ENCODE data around the gene PLCL1.

Gene PLCL1

DNA sequence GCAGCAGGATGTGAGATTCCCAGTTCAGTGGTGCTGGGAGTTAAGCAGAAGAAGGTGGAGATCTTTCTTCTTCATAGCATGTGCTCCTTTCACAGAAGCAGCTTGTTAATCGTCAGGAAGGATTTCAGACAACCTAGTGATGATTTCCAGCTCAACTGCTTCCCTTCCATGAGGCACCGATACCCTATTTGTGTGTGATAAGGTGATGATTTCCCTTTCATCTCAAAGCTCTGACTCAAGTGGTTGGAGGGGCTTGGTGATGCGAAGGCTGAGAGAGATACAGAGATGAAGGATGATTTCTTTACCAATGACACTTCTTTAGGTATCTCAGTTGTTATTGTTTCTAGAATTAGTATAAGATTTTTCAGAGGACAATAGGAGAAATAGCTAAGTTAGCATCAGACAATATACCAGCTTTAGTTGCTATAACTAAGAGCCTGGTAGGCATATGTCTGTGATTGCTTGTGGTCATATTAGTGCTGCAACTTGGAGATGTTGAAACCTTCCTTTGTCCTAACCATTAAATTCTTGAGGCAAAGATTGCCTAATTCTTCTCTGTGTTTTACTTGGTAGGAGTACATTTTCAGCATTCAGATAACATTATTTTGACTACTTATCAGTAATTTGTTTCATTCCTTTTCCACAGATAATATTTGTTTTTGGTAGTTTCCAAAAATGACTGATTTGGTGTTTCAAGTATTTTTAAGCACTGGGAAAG lies 111.3 kb downstream of the PLCL1 start:
- DNase-seq, result no peak
- intact Hi-C loops (cut with DNase I), result no loop called here

DNA sequence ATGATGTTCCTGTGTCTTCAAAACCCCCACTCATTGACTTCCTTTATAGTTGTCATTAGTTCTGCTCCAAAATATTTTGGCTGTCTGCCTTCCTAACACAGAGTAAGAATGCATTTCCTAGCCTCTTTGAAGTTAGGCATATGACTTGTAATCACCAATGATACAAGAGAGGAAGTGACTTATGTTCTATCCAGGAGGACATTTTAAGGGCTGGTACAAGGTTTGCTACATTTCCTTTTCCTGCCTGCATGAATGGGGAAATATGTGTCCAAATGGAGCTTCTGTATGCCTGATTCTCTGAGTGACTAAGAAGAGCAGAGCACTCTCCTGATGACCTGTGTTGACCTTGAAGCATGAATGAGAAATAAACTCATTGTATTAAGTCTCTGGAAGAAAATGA lies 115.1 kb downstream of the PLCL1 start:
- intact Hi-C loops (cut with DNase I), result no loop called here
- DNase-seq, result no peak

DNA sequence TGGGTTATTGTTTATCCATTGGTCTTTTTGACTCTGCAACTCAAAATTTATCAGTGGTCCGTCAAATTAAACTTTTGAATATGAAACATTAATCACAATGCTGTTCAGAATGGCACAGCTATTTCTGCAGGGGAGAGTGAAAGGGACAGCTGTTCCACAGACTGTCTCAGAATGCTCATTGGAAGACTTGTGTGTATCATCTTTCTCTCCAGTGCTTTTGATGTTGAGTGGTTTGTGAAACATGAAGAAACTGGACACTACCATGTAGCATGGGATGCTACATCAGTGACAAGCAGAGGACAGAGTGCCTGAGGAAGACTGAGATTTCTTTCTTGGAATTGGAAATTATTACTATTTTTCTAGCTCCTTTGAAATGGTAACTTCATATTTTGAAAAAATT lies 115.7 kb downstream of the PLCL1 start:
- intact Hi-C loops (cut with DNase I), result no loop called here

DNA sequence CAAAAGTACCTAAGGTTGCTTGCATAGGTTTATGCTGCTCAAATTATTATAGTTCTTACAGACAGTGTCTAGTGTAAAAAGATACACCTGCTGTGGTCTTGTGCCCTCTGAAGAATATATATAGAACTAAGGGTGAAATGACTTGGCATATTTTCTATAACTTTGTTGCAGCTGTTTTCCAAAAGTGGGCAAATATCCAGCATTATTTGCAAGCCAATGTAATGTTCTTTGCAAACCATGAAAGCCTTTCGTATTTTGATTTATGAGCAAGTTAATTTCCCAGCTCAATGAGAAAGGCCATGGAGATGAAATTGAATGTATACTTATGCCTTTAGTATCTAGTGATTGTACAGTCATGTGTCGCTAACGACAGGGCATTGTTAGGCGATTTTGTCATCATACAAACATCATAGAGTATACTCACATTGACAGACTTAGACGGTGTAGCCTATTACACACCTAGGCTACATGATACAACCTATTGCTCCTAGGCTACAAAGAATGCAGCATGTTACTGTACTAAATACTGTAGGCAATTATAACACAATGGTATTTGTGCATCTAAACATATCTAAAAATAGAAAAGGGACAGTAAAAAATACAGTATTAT lies 116.3 kb downstream of the PLCL1 start:
- intact Hi-C loops (cut with DNase I), result no loop called here
- no peak for DNase-seq

More for the DNA sequence above, 115.7 kb downstream of the PLCL1 start:
- DNase-seq, result no peak

DNA sequence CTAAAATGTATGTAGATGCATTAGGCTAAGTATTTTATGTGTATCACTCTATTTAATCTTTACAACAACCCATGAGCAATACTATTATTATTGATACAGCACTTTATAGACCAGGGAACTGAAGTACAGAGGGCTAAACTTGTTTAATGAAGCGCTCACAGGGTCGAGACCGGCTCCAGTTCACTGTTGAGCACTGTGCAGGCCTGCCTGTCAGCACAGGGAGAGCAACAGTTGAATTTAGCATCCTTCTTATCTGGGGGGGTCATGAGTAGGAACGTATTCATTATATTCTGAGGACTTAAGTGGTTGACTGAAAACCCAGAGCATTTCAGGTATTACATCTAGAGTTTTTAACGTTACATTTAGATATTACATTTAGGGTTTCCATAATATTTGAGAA lies 120.1 kb downstream of the PLCL1 start:
- no peak for DNase-seq
- intact Hi-C loops (cut with DNase I), result no loop called here

DNA sequence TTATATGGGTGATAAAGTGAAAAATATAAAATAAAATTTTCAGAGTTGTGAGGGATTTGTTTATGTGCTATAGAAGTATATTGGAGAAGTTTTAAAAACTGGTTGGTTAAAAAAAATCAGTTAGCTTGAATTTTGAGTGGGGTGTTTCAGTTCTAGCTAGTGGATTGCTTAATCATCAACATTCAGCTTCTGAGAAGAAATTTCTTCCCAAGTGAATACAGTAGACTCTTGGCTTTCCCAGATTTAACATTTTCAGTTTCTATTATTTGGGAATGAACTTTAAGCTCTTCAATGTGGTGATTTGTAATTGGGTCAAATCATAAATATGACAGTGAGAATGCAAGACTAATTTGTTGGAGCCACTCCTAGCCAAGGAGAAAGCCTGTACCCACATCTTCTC lies 120.8 kb downstream of the PLCL1 start:
- no peak for DNase-seq

DNA sequence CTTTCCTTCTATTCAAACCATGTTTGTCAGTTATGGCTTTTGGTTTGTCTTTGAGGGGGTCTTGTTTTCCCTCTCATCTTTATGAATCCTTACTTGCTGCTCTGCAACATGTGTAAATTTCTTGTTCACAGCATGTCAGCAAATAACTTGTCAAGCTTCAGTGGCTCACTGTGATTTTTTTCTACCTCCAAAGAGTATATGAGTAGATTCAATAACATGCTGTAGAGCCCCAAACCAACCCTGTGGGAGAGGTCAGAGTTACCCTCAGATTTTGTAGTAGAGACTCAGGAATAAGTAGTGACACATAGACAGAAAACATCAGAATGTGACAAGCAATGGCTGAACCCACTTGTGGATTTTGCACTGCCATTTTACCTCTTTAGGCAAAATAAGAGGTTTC lies 121.6 kb downstream of the PLCL1 start:
- intact Hi-C loops (cut with DNase I), result no loop called here

More for the DNA sequence above, 120.8 kb downstream of the PLCL1 start:
- intact Hi-C loops (cut with DNase I), result no loop called here

DNA sequence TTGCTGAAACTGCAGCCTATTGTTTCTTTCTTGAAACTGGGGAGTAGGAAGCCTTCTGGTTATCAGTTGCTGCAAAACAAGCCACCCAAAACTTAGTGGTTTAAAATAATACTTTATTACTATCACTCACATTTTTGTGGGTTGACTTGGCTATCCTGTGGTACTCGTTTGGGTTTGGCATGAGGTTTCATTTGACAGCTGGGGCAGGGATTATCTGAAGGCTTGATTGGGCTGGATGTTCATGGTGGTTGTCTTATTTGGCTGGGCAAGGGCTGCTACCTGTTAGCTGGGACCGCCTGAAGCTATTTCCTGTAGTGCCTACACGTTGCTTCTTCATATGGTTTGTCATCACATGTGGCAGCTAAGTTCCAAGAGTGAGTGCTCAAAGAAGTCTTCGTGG lies 122.3 kb downstream of the PLCL1 start:
- intact Hi-C loops (cut with DNase I), result no loop called here
- no peak for DNase-seq

More for the DNA sequence above, 121.6 kb downstream of the PLCL1 start:
- no peak for DNase-seq

DNA sequence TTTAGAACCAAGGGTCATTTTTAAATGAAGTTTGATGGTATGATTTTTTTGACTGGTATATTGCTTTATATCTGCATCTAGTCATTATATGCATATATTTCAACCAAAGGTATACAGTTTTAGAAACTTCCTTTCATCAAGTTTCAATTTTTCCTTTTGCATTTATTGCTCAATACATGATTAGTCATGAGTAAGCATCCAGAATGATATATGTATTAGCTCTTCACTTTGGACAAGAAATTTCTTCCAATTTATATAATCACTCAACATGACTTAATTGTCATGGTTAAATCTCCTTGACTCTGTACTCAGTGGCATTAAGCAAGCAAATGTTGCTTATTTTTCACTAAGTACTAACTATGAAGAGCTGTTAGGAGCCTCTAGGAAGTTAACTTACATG lies 123.6 kb downstream of the PLCL1 start:
- no peak for DNase-seq
- intact Hi-C loops (cut with DNase I), result no loop called here

DNA sequence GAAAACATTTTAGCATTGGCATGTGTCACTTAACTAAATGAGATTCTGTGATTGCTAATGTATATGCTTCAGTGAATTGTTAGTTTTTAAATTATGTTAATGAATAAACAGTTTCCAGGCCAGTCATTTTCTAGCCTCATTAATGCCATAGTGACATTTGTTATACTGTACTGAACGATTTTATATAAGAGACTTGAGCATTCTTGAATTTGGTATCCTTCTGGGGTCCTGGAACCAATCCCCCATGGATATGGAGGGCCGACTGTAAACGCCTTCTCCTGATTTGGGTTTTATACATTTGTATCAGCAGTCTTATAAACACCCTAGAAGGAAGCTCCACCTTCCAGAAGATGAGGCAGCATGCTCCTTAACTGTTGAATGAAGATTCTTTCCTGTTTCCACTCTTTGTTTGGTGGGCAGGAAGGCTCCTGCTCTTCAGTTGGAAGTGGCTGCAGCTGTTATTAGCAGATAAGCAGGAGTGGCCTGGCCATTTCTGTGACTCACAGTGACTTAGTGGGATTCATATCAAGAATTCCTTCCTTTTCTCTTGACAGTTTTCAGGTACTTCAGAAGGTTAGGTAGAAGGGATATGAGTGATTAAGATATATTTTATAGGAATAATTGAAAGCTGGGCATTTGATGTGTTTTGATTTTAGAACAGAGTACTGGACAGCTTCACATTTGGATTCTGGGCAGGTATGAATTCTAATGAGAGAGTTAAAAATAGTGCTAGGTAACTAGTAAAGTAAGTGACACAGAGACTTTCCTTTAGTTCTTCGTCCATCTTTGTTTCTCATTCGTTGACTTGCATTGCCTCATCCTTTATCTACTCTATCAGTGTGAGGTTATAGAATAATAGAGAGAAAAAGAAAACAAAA lies 124.9 kb downstream of the PLCL1 start:
- no peak for DNase-seq
- intact Hi-C loops (cut with DNase I), result no loop called here

DNA sequence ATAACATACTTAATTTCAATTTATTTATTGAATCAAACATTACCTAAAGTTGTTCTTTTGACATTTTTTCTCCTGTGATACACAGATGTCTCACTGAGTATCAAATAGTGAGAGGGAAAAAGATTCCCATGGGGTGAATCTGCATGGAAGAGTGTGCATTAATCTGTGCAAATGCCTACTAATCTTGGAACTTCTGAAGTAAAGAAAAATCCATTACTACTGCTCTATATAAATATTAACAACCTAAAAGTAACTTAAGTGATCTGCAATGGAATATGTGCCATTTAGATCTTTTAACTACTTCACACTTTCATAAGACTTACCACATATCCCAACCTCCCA lies 125.5 kb downstream of the PLCL1 start:
- DNase-seq, result no peak
- intact Hi-C loops (cut with DNase I), result no loop called here

DNA sequence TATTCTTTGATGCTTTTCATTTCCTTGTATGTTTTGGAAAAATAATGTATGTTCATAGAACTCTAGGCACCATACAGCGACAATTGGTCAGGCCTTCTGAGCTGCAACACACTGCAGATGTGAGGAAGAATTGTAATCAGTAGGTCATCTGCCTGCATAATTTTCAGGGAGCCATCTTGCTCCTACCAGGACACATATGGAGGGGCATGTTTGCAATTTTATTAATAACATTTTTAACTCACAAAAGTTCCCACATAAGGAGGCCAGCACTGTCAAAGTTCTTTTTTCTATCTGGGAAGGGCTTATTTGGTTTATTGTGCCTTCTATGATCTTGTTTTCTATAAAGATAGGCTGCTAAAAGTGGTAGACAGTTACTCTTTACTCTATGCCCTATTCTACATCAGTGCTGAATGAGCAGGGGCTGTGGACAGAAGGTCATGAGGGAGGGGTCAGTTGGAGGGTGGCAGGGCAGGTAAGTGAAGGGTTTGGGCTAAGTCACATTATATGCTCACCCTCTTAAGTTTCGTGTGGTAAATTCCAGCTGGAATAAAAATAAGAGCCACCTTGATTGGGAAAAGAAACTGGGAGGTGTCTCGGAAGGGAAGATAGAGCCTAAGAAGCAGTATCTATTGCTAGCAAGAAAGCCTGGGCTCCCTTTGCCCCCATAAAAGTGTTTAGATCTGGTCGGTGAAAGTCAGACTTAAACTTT lies 126.3 kb downstream of the PLCL1 start:
- DNase-seq, result no peak
- intact Hi-C loops (cut with DNase I), result no loop called here

DNA sequence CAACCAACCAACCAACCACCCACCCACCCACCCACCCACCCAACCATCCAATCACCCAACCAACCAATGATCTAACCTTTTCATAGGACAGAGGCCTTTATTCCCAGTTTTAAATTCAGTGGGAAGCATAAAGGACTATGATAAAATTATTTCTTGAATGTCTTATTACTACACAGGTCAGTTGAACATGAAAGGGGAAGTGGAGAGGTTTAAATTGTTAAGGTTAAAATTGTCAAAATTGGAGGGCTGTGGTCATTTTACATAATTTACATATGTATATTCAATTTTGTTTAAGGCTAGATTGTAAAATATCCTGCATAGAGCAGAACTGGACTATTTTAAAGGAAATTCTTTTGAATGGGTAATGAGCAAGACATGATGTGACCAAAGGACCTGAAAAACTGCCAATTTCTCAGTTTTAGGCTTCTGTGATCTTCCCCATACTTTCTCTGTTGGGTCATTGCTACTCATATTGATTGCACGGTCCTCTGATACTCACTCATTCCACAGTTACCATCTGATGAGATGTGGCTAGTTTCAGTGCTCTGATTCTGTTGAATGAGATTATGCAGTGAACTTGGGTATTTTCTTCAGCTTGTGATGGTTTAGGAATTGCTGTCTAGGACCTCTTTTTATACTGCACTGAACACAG lies 127.4 kb downstream of the PLCL1 start:
- intact Hi-C loops (cut with DNase I), result no loop called here
- no peak for DNase-seq

DNA sequence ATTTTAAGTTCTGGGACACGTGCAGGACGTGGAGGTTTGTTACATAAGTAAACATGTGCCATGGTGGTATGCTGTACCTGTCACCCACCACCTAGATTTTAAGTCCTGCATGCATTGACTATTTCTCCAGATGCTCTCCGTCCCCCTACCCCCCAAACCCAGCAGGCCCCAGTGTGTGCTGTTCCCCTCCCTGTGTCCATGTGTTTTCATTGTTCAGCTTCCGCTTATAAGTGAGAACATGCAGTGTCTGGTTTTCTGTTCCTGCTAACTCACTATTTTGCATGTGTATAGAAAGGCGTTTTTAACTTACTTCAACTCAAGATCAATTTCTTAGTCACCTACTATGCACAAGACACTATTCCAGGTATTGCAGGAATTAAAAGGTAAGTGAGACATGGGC lies 128.0 kb downstream of the PLCL1 start:
- no peak for DNase-seq

DNA sequence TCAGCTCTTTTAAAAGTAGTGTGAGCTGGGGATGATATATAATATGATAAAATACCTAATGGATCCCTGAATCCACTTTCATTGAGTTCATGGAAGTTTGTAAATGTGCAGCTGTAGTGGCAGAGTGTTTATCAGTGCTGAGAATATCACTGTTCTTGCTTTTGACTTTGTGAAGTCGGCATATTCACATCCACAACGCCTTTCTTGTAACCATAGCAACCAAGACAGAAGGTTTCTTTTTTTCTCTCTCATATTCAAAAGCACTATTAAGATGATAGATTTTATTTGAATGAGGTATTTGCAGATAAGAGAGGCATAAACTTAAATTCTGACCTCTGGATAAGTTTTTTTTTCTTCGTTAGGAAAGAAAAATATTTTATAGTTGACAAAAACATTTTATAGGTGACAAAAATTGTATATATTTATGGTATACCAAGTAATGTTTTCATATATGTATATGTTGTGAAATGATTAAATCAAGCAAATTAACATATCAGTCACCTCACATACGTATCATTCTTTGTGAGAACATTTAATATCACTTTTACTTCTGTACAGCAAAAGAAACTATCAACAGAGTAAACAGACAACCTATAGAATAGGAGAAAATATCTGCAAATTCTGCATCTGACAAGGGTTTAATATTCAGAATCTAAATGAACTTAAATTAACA lies 130.0 kb downstream of the PLCL1 start:
- intact Hi-C loops (cut with DNase I), result no loop called here
- no peak for DNase-seq

More for the DNA sequence above, 128.0 kb downstream of the PLCL1 start:
- intact Hi-C loops (cut with DNase I), result no loop called here

DNA sequence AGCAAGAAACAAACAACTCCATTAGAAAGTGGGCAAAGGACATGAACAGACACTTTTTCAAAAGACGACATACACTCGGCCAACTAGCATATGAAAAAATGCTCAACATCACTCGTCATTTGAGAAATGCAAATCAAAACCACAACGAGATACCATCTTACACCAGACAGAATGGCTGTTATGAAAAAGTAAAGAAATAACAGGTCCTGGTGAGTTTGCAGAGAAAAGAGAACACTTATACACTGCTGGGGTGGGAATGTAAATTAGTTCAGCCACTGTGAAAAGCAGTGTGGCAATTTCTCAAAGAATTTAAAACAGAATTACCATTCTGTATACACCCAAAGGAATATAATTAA lies 130.5 kb downstream of the PLCL1 start:
- no peak for DNase-seq
- intact Hi-C loops (cut with DNase I), result no loop called here

DNA sequence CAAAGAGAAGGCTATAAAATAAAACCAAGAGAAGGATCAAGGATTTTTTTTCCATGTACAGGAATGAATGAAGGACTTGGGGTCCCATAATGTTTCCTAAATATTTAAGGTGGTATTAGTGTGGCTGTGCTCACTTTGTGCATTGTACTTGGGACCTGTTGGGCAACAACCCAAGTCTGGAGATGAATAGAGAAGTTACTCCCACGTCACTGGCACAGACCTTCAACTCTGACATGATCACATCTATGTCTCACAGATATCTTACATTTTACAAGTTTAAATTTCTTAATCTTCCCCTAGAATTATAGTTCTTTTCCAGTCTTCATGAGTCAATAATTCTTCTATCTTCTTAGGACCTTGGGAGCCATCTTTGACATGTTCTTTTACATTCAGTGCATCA lies 133.4 kb downstream of the PLCL1 start:
- intact Hi-C loops (cut with DNase I), result no loop called here
- DNase-seq, result no peak

DNA sequence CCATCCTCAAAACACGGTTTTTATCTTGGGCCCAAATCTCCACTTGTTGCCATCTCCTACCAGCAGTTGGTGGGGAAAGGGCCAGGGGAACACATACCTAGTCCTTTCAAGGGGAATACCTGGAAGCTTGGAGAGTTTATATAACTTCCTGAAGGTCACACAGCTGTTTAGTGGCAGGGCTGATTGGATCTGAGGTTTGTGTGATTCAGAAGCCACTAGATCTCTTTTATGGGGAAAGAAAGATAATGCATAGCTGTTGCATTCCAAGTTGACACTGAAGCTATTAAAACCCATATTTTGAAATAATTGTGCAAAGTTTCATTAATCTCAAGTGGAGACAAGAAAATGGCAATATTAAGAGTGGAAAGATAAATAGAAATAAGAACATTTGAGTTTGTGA lies 134.2 kb downstream of the PLCL1 start:
- DNase-seq, result no peak
- intact Hi-C loops (cut with DNase I), result no loop called here

DNA sequence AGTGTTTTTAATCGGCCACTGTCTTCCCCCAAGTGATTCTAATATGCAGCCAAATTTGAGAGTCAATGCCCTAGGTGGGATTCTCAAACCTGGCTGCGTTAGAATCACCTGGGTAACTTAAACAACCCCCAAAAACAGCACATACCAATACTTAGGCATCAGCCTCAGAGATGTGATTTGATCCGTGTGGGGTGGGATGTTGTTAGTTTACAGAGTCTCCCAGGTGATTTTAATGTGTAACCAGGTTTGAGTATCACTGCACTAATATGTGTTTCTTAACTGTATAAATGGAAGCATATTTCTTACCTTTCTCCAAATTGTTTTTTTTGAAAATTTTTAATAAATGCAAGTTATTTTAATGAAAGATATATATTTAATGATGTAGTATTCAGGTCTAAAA lies 135.4 kb downstream of the PLCL1 start:
- no peak for DNase-seq
- intact Hi-C loops (cut with DNase I), result no loop called here

DNA sequence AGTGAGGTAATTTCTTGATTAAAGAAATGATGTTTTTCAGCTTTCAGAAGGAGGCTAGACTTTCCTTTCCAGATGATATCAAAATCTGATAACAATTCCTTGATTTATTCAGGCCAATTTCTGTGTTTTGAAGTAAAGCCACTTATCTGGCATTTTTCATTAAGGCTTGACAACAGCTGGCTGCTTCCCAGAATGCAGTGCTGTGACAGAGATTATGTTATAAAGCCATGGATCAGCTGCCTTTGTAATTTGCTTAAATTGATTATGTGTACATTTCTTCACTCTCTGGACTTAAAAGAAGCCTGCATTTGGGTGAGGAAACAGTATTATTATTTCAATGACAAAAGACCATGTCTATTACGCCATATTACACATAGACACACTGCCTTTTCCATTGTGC lies 136.0 kb downstream of the PLCL1 start:
- DNase-seq, result no peak

More for the DNA sequence above, 136.0 kb downstream of the PLCL1 start:
- intact Hi-C loops (cut with DNase I), result no loop called here
